Measurements from ENCODE around the gene R3HDM4.

DNA sequence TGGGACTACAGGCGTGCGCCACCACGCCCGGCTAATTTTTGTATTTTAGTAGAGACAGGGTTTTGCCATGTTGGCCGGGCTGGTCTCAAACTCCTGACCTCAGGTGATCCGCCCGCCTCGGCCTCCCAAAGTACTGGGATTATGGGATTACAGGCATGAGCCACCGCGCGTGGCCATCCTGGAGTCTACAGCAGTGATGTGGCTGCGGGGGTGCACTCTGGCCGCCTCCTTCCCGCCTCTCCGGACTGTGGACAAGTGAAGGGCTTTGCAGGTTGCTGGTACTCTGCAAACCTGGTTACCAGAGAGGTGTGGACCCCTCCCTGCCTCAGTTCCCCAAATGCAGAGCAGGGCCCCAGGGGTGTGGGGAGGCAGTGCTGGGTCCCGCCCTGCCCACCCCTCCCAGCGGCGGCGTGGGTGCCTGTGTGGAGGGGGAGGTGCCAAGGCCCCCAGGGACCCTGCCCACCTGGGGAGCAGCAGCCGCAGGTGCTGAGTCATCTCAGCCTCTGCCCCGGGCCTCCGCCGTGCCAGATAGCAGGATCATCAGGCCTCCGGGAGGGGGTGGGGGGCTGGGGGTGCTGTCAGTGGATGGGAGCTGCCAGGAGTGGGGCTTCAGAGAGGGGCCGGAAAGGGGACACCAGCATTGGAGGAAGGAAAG, 36.0 kb upstream of the R3HDM4 start:
- no peak for TF ChIP-seq GATA2 (IDR thresholded peaks at IDR 0.05; ENCODE audit: insufficient read depth, insufficient read length, low read depth, low read length)
- TF ChIP-seq, protein P1, sequence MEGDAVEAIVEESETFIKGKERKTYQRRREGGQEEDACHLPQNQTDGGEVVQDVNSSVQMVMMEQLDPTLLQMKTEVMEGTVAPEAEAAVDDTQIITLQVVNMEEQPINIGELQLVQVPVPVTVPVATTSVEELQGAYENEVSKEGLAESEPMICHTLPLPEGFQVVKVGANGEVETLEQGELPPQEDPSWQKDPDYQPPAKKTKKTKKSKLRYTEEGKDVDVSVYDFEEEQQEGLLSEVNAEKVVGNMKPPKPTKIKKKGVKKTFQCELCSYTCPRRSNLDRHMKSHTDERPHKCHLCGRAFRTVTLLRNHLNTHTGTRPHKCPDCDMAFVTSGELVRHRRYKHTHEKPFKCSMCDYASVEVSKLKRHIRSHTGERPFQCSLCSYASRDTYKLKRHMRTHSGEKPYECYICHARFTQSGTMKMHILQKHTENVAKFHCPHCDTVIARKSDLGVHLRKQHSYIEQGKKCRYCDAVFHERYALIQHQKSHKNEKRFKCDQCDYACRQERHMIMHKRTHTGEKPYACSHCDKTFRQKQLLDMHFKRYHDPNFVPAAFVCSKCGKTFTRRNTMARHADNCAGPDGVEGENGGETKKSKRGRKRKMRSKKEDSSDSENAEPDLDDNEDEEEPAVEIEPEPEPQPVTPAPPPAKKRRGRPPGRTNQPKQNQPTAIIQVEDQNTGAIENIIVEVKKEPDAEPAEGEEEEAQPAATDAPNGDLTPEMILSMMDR (IDR thresholded peaks at IDR 0.05; ENCODE audit: extremely low read depth in 1 of 2, insufficient read depth in 1 of 2, low read depth in 1 of 2, low read length in 2 of 2): no peak
- no peak for TF ChIP-seq POLR2A (IDR thresholded peaks at IDR 0.05; ENCODE audit: low read depth, low read length)
- no peak for TF ChIP-seq JUN (IDR thresholded peaks at IDR 0.05; ENCODE audit: borderline replicate concordance, insufficient read depth, insufficient read length, low read depth)

Data from endothelial cell of umbilical vein (primary cell).